ENCODE measurements around the gene TMPRSS4. TPM values are rescaled to one million over a fixed set of nuclear protein-coding genes. Genes with fewer than 3 reads are reported as not detected.

Gene TMPRSS4
- total RNA-seq, 6 experiments from 2014 or later, result 0.35 to 0.51 TPM; not detected in 4

DNA sequence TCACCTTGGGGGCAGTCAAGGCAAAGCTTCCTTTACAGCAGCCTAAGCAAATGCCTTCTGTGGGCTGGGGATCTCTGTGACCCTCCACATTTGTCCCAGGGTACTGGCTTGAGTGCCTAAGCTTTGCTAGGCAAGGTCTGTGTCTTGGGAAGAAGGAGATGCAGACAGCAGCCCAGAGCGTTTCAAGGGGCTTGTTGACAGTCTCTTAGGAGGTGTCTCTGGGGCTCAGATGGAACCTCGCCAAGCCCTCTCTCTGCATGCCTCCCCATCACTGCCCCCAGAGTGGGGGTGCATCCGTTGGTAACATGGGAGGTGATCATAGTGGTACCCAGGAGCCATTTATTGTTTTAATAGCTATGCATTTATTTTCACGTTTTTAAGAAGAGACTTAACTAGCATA is 29.1 kb upstream of the TMPRSS4 start:
- DNase-seq (no peak), ATAC-seq (no peak)
- intact Hi-C loops (cut with DNase I), result no loop called here
- Histone ChIP-seq H3K4me1 (peaks cover 0 to 11% (median 2%) of the 10 kb centered on the region in 4 donors), H3K9me3 (no peaks in the 10 kb centered on the region), H3K4me3 (no peak overlapping the region), H3K27ac (no peak overlapping the region), H3K36me3 (no peaks in the 10 kb centered on the region), H3K27me3 (no peaks in the 10 kb centered on the region)
- 64% methylated on average over 4 of the region's 4 CpGs for WGBS (ENCODE audit: insufficient coverage, low coverage, low lambda C conversion rate, missing lambda C conversion rate)
- TF ChIP-seq, protein P1, sequence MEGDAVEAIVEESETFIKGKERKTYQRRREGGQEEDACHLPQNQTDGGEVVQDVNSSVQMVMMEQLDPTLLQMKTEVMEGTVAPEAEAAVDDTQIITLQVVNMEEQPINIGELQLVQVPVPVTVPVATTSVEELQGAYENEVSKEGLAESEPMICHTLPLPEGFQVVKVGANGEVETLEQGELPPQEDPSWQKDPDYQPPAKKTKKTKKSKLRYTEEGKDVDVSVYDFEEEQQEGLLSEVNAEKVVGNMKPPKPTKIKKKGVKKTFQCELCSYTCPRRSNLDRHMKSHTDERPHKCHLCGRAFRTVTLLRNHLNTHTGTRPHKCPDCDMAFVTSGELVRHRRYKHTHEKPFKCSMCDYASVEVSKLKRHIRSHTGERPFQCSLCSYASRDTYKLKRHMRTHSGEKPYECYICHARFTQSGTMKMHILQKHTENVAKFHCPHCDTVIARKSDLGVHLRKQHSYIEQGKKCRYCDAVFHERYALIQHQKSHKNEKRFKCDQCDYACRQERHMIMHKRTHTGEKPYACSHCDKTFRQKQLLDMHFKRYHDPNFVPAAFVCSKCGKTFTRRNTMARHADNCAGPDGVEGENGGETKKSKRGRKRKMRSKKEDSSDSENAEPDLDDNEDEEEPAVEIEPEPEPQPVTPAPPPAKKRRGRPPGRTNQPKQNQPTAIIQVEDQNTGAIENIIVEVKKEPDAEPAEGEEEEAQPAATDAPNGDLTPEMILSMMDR (IDR thresholded peaks at IDR 0.05), result no peak
- TF ChIP-seq POLR2A (IDR thresholded peaks at IDR 0.05), result no peak

DNA sequence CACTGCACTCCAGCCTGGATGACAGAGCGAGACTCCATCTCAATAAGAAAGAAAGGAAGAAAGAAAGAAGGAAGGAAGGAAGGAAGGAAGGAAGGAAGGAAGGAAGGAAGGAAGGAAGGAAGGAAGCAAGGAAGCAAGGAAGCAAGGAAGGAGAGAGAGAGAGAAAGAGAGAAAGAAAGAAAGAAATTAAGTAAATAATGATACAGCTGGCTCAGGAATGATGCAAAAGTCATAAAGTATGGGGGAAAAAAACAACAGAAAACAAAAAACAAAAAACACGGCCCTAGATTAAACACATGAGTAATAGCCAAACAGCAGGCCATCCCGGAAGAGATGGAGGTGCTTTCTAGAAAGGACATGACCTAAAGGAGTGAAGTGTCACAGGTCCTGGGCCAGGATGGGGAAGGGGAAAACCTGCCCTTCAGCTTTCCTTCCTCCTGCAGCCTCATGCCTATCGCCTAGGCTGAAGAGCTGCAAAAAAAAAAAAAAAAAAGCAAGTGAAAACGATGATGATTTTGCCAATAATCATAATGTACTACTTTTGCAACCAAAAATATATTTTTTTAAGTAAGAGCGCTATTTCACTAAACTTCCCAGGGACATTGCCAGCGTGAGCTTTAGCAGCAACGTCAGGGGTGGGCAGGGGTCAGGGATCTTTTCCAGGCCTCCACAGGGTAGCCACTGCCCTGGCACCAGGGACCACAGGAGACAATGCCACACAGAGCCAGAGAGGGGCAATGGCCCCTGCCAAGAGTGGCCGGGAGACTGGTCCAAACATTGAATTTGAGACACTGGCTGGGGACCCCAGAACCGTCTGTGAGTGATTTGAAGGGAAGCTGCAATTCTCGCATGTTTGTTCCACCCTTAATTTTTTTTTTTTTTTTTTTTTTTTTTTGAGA is 28.2 kb upstream of the TMPRSS4 start:
- 54% methylated on average over 10 of the region's 11 CpGs for WGBS (ENCODE audit: insufficient coverage, low coverage, low lambda C conversion rate, missing lambda C conversion rate)
- DNase-seq, result no peak

DNA sequence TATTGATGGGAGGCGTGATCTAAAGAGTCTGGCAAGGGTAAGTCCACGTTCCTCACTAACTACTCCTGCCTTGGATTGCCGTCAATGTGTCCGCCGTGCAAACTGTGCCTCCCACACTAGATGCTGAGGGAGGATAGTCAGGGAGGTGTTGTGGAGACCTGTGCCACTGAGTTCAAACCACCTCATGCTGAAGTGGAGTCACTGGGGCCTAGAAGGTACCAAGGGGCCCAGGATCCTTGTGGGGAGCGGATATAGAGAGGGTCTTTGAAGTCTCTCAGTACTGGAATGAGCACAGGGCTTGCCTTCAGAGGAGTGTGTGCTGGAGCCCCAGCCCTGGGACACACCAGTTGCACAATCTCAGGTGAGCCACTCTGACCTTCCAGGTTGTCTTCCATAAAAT is 27.1 kb upstream of the TMPRSS4 start:
- Histone ChIP-seq H3K4me3 (no peak overlapping the region), H3K4me1 (peaks cover 0 to 11% (median 2%) of the 10 kb centered on the region in 4 donors), H3K9me3 (no peaks in the 10 kb centered on the region), H3K36me3 (no peaks in the 10 kb centered on the region), H3K27ac (no peak overlapping the region), H3K27me3 (no peaks in the 10 kb centered on the region)
- no peak for DNase-seq
- intact Hi-C loops (cut with DNase I), result loop anchor here (5.0 kb wide), 1 partner anchor 207 kb away; no protein-coding TSS in a partner anchor
- no peak for ATAC-seq
- no peak for TF ChIP-seq POLR2A (IDR thresholded peaks at IDR 0.05)
- TF ChIP-seq, protein P1 (IDR thresholded peaks at IDR 0.05), result no peak
- WGBS (ENCODE audit: insufficient coverage, low coverage, low lambda C conversion rate, missing lambda C conversion rate), result 79% methylated on average over 3 of the region's 6 CpGs

More for the DNA sequence above, 28.2 kb upstream of the TMPRSS4 start:
- no peaks in the 10 kb centered on the region for H3K9me3 ChIP-seq
- no peak for TF ChIP-seq POLR2A (IDR thresholded peaks at IDR 0.05)
- TF ChIP-seq, protein P1 (IDR thresholded peaks at IDR 0.05), result no peak
- intact Hi-C loops (cut with DNase I), result no loop called here
- no peak overlapping the region for H3K4me3 ChIP-seq
- H3K36me3 ChIP-seq, result no peaks in the 10 kb centered on the region
- H3K27ac ChIP-seq, result no peak overlapping the region
- no peaks in the 10 kb centered on the region for H3K27me3 ChIP-seq
- peaks cover 0 to 11% (median 2%) of the 10 kb centered on the region in 4 donors for H3K4me1 ChIP-seq
- no peak for ATAC-seq

DNA sequence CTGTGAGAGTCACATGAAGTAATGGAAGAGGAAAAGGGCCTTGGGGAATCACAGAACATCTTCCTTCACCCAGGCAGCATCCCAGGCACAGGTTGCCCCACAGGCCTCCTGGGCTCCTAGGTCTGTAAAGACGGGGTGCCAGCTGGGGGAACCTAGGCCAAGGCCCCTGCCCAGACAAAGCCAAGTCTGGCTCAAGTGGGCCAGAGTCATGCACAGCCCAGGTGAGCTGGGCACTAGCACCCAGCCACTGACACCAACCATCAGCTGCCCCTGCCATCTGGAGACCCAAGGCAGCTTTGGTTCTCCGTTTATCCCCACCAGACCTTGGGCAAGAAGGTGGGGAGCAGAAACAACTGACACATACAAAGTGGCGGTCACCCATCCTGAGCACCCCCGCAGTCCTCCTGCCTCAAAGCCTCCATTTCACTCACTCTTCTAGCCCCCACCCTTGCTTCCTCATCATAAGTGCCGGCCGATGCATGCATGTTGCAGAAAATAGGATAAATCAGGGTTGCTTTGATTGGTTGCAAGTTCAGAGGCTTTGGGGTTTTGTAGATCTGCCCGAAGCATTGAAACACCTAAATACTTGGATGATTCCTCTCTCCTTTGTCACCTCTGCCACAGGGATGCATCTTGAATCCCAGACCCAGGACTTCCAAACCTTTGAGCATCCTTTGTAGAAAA is 26.5 kb upstream of the TMPRSS4 start:
- no peak overlapping the region for H3K27ac ChIP-seq
- WGBS (ENCODE audit: insufficient coverage, low coverage, low lambda C conversion rate, missing lambda C conversion rate), result 83% methylated on average over 3 of the region's 7 CpGs
- intact Hi-C loops (cut with DNase I), result loop anchor here (5.0 kb wide), 1 partner anchor 208 kb away; no protein-coding TSS in a partner anchor
- no peak for TF ChIP-seq POLR2A (IDR thresholded peaks at IDR 0.05)
- TF ChIP-seq, protein P1 (IDR thresholded peaks at IDR 0.05), result no peak
- ATAC-seq (no peak), DNase-seq (no peak)
- H3K4me3 ChIP-seq, result no peak overlapping the region
- no peaks in the 10 kb centered on the region for H3K9me3 ChIP-seq
- peaks cover 0 to 11% (median 2%) of the 10 kb centered on the region in 4 donors for H3K4me1 ChIP-seq
- H3K36me3 ChIP-seq, result no peaks in the 10 kb centered on the region
- no peaks in the 10 kb centered on the region for H3K27me3 ChIP-seq

Measured in right lobe of liver (tissue), 6 donors.